ENCODE results near the gene UEVLD. TPM values are rescaled to one million over a fixed set of nuclear protein-coding genes. Genes with fewer than 3 reads are reported as not detected.

UEVLD gene
- total and polyA plus RNA-seq, 9 of the 15 experiments (the other 6 are each of a cell fraction or from before 2014, with no cell fraction given), result 4.7 to 12.6 (median 7.4) TPM

GRCh38 chr11:18523084-18523483 lies 65.5 kb downstream of the UEVLD start:
- Histone ChIP-seq H3K4me1 (replicated peaks in 1 of 2; ENCODE audit: control insufficient read depth in 2 of 2, insufficient read depth in 2 of 2, low read length in 2 of 2) (no peaks in the 10 kb centered on the region; a peak in 1 of 5 replicates), H3K9me1 (ENCODE audit: control insufficient read depth, insufficient read depth, low read length) (no peaks in the 10 kb centered on the region), H4K20me1 (replicated peaks; ENCODE audit: control insufficient read depth, insufficient read depth, low read length) (no peaks in the 10 kb centered on the region), H3K79me2 (ENCODE audit: control insufficient read depth, insufficient read depth, low read length) (peaks cover 50% of the 10 kb centered on the region), H3K36me3 (ENCODE audit: control insufficient read depth, insufficient read depth, low read length) (peaks cover 13% of the 10 kb centered on the region; the same call in 2 of the 3 replicates), H3K27ac (ENCODE audit: extremely low read depth, low read depth, low read length) (no peak overlapping the region), H3K9ac (ENCODE audit: insufficient read depth in 1 of 2, low read depth in 2 of 2, low read length in 2 of 2) (no peak overlapping the region), H3K27me3 (ENCODE audit: control insufficient read depth in 2 of 2, insufficient read depth in 2 of 2, low read length in 2 of 2) (no peaks in the 10 kb centered on the region), H3K4me3 (no peak overlapping the region), H3K4me2 (ENCODE audit: insufficient read depth, low read length) (no peak overlapping the region), H3K9me3 (replicated peaks; ENCODE audit: control insufficient read depth, insufficient read depth, low read depth, low read length) (no peaks in the 10 kb centered on the region), H2AFZ (ENCODE audit: low read depth, low read length) (no peak overlapping the region)
- CTCF ChIA-PET (ENCODE audit: low intra/inter-chr PET ratio), result no interaction called here
- in situ Hi-C loops (cut with MboI), result no loop called here
- 45% methylated on average over 3 of the region's 3 CpGs for WGBS (ENCODE audit: insufficient coverage, low coverage, missing lambda C conversion rate)
- no peak for DNase-seq (ENCODE audit: extremely low read depth in 1 of 4, low spot score in 3 of 4)
- FAIRE-seq, result no peak
- no peak for ATAC-seq
- TF ChIP-seq NFATC3 (IDR thresholded peaks at IDR 0.05), result no peak
- TF ChIP-seq ZNF592 (IDR thresholded peaks at IDR 0.05), result no peak
- TF ChIP-seq STAT5B (CRISPR knock-in tag; IDR thresholded peaks at IDR 0.05), result no peak
- TF ChIP-seq ATF3 (IDR thresholded peaks at IDR 0.05), result peak; percentile 47
- TF ChIP-seq ATF3 (CRISPR knock-in tag; conservative IDR thresholded peaks at IDR 0.05), result no peak
- no peak for TF ChIP-seq RREB1 (CRISPR knock-in tag; IDR thresholded peaks at IDR 0.05)
- no peak for TF ChIP-seq SPI1 (IDR thresholded peaks at IDR 0.05; ENCODE audit: borderline replicate concordance, low read depth, low read length)
- TF ChIP-seq TRIM25 (IDR thresholded peaks at IDR 0.05; ENCODE audit: borderline replicate concordance), result no peak
- intact Hi-C loops (cut with micrococcal nuclease), result loop anchor here (10.0 kb wide), 1 partner anchor 288 kb away; the partner anchor contains the start of gene SAA4
- POLR2A ChIA-PET, result interaction anchor here (1.1 kb wide), 2 partner anchors 9 to 202 kb away, joined by 3 read pairs; no protein-coding TSS in a partner anchor
- no TSS peak for BruUV-seq (replicated peaks)
